Measurements from ENCODE around the gene TMX2.
"Not testable (repeated sequence)": the region's sequence is repeated elsewhere in the genome, so short reads cannot be mapped to it uniquely, and the experiment has no call there.

Gene TMX2

GRCh38 chr11:57712256-57713150 lies at the start of gene TMX2:
TSS of gene TMX2 (plus strand) at chr11:57712593. CDS start at chr11:57712619, 26 bp downstream.
- DNase-seq (ENCODE audit: extremely low read depth in 1 of 2, low read depth in 1 of 2): peak; percentile 73 to 75

- no peak for DNase-seq (ENCODE audit: extremely low read depth in 1 of 2, low read depth in 1 of 2)
Observed at GRCh38 chr11:57662893-57663292, 49.5 kb upstream of the TMX2 start.

GRCh38 chr11:57663975-57664374 lies 48.4 kb upstream of the TMX2 start:
- DNase-seq (ENCODE audit: extremely low read depth in 1 of 2, low read depth in 1 of 2): no peak

- DNase-seq (ENCODE audit: extremely low read depth in 1 of 2, low read depth in 1 of 2): peak; percentile 81 to 88
Observed at GRCh38 chr11:57667117-57667735, 45.2 kb upstream of the TMX2 start.

DNA sequence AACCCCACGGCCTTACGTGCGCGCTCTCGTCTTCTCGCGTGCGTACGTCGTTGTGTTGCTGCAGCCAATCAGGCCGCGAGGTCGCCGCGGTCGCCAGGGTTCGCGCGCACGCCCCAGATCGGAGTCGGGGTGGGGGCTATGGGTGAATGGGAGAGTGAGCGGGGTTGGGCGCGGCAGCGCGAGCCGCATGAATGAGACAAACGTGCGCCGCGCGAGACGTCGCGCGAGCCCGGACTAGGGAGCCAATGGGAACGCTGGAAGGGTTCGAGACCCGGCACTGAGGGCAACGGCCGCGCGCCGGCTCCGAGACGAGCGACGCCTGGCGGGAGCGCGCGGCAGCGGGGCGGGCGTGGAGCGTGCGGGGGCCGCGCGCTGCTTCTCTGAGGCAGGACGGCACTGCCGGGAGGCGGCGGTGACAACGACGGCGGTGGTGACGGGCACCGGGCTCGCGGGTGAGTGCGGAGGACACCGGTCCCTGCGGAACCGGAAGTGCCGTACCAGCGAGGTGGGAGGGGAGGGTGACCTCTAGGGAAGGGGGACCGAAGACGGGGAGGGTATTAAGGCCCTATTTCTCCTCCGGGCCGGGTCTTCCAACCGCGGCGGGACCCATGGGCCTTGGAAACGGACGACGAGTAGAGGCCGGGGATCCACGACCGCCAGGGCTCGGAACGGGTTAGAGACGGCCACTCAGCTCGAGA lies 44.5 kb upstream of the TMX2 start, which contains the start of gene ZDHHC5:
TSS of gene ZDHHC5 (plus strand) at position 379 of the 698 bp plus-strand sequence. CDS start 4,977 bp downstream, outside the sequence.
- DNase-seq (ENCODE audit: extremely low read depth in 1 of 2, low read depth in 1 of 2): peak; percentile 98 to 99

- DNase-seq (ENCODE audit: extremely low read depth in 1 of 2, low read depth in 1 of 2): no peak
Observed at GRCh38 chr11:57668434-57668782, 44.0 kb upstream of the TMX2 start.

- no peak for DNase-seq (ENCODE audit: extremely low read depth in 1 of 2, low read depth in 1 of 2)
Observed at GRCh38 chr11:57674251-57674650, 38.1 kb upstream of the TMX2 start.

DNA sequence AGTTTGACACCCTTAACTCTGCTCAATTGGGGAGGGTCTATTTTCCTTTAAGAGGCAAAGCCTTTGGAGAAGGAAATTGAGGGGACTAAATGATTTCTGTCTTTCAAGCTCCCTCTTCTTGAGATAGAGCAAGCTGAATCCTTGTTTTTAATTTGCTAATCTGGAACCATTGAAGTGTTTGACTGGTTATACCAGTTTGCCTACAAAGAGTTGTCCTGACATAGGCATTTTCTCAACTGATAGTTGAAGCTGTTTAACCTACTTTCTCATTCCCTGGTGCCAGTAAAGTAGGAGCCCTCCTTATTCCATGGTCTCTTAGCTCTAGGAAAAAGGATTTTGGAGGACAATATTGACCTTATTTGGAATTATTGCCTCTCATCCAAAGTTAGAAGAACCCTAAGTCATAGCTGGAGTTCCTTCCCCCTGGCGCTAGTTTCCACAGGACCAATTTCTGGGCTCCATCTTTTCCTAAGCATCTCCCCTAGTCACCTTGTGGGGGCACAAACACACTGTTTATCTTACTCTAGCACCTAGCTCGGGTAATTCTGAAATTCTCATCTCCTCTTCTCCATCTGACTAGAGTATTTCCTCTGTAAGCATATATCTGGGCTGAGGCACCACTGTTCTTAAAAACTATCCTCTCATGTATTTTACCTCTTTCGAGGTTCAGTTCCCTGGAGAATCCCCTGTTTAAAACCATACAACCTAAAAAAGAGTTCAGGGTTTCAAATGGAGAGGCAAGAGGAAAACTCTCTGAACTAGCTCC lies 37.0 kb upstream of the TMX2 start:
- no peak for DNase-seq (ENCODE audit: extremely low read depth in 1 of 2, low read depth in 1 of 2)

DNA sequence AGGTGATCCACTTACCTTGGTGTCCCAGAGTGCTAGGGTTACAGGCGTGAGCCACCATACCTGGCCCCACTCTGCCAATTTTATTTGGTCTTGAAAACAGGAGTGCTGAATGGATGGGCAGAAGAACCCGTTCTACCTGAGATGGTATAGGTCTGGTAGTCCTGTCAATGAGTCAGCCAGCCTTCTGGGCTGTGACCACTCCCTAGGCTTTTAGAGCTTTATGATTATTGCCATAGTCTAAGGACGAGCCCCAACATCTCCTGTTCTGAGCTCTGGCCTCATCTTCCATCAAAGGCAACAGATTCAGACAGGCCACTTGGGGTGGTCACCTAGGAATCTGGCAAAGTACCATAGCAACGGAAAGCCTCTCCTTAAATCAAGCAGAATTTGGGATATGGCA lies 33.0 kb upstream of the TMX2 start:
- no peak for DNase-seq (ENCODE audit: extremely low read depth in 1 of 2, low read depth in 1 of 2)

DNA sequence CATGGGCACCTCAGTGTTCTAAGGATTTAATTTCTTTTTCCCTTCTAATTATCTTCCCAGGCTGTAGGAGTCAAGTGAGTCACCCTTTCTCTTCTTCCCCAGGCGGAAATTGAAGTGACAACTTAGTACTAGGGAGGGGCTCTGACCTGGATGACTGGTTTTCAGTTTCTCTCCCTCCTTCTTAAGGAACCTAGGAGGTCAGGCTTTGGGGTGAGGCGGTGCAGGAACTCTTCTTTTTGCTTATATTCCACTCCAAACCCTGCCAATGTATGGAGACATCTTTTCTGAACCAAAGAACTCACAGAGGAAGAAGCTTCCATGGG lies 31.9 kb upstream of the TMX2 start:
- DNase-seq (ENCODE audit: extremely low read depth in 1 of 2, low read depth in 1 of 2): no peak

DNA sequence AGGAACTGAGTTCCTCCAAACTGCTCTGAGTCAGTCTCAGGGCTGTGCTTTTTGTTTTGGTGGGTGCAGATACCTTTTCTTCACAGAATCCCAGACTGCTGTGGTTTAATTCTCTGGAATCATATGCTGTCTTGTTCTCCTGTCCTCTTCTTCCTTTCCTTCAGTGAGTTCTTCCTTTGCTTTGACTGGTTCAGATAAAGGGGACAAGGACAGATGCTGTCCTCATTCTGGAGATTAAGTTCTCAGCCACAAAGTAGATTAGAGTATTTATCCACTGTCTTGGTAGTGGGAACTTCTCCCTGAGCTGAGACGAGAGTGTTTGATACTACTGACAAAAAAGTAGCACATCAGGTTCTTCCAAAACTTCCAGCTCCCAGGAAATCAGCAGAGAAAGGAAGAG lies 31.2 kb upstream of the TMX2 start:
- DNase-seq (ENCODE audit: extremely low read depth in 1 of 2, low read depth in 1 of 2): no peak

GRCh38 chr11:57690474-57690873 lies 21.9 kb upstream of the TMX2 start:
- not testable (repeated sequence) for DNase-seq (ENCODE audit: extremely low read depth in 1 of 2, low read depth in 1 of 2)

DNA sequence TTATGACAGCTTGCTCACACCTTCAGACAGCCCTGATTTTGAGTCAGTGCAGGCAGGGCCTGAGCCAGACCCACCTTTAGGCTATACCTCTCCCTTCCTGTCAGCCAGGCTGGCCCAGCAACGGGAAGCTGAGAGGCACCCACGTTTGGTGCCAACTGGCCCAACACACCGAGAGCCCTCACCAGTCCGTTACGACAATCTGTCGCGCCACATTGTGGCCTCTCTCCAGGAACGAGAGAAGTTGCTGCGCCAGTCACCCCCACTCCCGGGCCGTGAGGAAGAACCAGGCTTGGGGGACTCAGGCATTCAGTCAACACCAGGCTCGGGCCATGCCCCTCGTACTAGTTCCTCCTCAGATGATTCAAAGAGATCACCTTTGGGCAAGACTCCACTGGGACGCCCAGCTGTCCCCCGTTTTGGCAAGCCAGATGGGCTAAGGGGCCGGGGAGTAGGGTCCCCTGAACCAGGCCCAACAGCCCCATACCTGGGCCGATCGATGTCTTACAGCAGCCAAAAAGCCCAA lies 13.5 kb upstream of the TMX2 start:
- DNase-seq (ENCODE audit: extremely low read depth in 1 of 2, low read depth in 1 of 2): no peak

DNA sequence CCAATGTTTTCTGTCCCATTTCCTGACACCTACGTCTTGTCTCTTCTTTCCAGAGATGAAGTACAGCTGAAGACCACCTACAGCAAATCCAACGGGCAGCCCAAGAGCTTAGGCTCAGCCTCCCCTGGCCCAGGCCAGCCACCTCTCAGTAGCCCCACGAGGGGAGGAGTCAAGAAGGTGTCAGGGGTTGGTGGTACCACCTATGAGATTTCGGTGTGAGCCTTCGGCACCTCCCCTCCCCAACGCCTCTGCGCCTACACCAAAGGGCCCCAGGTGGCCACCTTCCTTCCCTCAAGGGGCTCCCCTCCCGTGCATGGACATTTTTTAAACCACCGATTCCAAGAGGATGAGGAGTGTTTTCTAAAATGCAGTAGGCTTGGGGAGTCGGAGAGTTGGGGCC lies 12.6 kb upstream of the TMX2 start:
- no peak for DNase-seq (ENCODE audit: extremely low read depth in 1 of 2, low read depth in 1 of 2)

DNA sequence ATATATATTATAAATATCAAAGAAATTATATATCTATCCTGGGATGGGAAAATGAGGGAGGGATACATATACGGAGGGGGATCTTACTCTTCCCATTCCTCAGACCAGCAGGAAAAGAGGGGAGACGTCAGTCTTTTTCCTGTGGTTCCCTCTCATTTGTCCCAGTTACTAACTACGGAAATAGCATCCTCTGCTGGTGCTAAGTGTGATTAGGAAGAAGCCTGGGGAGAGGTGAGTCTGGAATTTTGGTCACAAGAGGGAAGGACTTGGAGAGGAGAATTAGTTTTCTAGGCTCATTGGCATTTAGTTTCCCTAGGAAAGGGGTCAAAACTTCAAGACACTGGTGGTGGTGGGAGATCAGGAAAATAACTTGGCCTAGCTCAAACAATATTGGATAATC lies 12.0 kb upstream of the TMX2 start:
- no peak for DNase-seq (ENCODE audit: extremely low read depth in 1 of 2, low read depth in 1 of 2)

GRCh38 chr11:57703341-57703740 lies 9.1 kb upstream of the TMX2 start:
- no peak for DNase-seq (ENCODE audit: extremely low read depth in 1 of 2, low read depth in 1 of 2)

GRCh38 chr11:57704932-57705331 lies 7.5 kb upstream of the TMX2 start:
- no peak for DNase-seq (ENCODE audit: extremely low read depth in 1 of 2, low read depth in 1 of 2)

GRCh38 chr11:57705432-57705831 lies 7.0 kb upstream of the TMX2 start:
- not testable (repeated sequence) for DNase-seq (ENCODE audit: extremely low read depth in 1 of 2, low read depth in 1 of 2)

DNA sequence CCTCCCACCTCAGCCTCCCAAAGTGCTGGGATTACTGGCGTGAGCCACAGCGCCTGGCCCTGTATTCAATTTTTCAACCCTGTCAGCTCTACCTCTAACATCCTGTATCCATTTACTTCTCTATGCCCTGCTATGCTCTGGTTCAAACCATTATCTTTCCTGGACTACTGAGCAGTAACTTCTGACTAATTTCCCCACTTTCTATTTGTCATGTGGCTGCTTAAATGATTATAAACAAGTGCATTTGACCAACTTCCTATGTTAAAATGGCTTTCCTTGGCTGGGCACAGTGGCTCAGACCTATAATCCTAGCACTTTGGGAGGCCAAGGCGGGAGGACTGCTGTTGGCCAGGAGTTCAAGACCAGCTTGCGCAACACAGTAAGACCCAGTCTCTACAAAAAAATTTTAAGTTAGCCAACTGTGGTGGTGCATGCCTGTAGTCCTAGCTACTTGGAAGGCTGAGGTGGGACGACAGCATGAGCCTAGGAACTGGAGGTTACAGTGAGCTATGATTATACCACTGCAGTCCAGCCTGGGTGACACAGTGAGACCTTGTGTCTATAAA lies 2.5 kb upstream of the TMX2 start:
- DNase-seq (ENCODE audit: extremely low read depth in 1 of 2, low read depth in 1 of 2): no peak

GRCh38 chr11:57711414-57712255 lies 758 bp upstream of the TMX2 start, which contains the start of gene MED19:
TSS of gene MED19 (minus strand) at chr11:57712215. CDS start at chr11:57712179, 36 bp downstream.
- DNase-seq (ENCODE audit: extremely low read depth in 1 of 2, low read depth in 1 of 2): peak; percentile 36 to 49

Data from activated CD8-positive, alpha-beta memory T cell treated with anti-CD3 and anti-CD28 coated beads for 1 hour (primary cell).